Astrocyte of the hippocampus (primary cell): Measurements from ENCODE around the gene RPL12.
A peak's percentile ranks its signal among the peaks of the same experiment; 100 is the strongest.

ENCODE experiments used
- DNase-seq: peaks from one replicate; pipeline ENCODE4 v3.0.0; 2011; ENCODE audit warnings: low read depth, low spot score

RPL12 gene

DNA sequence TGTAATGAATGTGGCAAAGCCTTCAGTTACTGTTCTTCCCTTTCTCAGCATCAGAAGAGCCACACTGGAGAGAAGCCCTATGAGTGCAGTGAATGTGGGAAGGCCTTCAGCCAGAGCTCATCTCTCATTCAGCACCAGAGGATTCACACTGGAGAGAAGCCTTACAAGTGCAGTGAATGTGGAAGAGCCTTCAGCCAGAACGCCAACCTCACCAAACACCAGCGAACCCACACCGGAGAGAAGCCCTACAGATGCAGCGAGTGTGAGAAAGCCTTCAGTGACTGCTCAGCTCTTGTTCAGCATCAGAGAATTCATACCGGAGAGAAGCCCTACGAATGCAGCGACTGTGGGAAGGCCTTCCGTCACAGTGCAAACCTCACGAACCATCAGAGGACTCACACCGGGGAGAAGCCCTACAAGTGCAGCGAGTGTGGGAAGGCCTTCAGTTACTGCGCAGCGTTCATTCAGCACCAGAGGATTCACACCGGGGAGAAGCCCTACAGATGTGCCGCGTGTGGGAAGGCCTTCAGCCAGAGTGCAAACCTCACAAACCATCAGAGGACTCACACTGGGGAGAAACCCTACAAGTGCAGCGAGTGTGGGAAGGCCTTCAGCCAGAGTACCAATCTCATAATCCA, 6.8 kb downstream of the RPL12 start:
- DNase-seq: no peak

DNA sequence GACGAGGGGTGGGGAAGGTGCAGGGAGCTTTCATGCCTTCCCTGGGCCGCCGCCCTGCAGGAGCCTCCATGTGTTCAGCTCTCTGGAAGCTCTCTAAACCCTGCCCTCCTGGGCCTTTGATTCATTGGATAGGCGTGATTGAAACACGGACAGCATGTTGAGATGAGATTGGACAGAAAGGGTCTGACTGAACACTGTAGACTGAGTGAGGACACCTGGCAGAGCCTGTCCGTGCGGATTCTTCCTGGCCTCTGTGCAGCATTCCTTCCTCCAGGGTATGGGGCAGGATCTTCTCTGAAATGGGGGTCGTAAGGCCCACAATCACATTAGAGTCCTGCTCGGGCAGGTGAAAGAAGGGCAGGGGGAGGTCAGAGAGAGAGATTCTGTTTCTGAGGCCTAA, 12.8 kb downstream of the RPL12 start:
- no peak for DNase-seq

DNA sequence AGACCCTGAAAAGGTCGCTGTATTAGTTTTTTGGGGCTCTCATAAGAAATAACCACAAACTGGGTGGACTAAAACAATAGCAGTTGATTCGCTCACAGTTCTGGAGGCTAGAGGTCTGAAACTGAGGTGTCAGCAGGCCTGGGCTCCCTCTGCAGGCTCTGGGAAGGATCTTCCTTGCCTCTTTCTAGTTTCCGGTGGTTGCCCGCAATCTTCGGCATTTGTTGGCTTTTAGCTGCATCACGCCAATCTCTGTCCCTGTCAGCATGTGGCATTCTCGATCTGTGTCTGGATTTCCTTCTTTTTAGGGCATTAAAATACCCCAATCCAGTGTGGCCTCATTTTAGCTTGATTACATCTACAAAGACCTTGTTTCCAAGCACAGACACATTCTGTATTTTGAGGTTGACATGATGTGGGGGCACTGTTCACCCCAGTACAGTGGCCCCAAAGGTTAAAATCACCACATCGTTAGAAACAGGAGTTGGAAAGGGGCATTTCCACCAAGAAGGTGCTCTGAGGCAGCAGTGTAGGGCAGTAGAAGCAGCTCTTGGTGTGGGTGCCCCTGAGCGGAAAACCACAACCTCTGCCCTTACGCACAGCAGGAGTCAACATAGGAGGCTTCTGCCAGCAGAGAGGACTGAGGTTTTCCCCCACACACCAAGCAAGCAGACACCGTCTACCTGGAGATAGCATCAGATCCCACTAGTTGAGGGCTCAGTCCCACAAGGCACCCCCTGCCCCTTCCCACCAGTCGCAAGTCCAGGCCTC, 13.5 kb downstream of the RPL12 start:
- DNase-seq: no peak

DNA sequence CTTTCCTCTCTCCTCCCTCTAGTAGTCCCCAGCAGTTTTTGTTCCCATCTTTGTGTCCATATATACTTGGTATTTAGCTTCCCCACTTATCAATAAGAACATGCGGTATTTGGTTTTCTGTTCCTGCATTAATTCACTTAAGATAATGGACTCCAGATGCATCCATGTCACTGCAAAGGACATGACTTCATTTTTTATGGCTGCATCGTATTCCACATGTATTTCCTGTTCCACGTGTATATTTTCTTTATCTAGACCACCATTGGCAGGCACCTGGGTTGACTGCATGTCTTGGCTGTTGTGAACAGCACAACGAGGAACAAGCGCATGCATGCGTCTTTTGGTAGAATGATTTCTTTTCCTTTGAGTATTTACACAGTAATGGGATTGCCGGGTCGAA, 20.8 kb downstream of the RPL12 start:
- DNase-seq: no peak

DNA sequence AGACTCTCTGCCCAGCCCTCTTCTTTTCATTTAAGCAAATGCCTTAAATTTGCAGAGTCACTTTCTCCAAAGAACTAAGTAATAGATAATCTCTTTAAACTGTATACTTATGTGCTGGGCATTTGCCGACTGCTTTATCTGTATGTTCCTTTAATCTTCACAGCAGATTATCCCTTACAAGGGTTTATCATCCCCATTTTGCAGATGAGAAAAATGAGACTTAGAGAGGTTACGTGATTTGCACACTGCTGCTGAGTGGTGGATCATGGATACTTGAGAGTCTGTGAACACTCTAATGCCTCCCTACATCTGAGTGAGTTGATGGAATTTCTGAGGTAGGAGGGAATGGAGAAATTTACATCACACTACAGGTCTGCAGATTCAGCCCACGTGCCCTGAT, 22.9 kb downstream of the RPL12 start:
- DNase-seq: no peak

DNA sequence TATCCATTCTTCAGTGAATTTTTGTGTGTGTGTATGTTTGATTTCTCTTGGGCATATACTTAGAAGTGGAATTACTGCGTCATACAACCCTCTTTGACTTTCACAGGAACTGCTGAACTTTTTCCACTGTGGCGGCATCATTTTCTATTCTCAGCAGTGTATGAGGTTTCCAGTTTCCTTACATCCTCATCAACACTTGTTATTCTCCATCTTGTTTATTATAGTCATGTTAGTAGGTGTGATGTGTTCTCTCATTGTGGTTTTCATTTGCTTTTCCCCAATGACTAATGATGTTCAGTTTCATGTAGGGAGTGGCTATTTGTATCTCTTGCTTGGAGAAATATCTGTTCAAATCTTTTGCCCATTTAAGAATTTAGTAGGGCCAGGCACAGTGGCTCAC, 24.4 kb downstream of the RPL12 start:
- DNase-seq: no peak

DNA sequence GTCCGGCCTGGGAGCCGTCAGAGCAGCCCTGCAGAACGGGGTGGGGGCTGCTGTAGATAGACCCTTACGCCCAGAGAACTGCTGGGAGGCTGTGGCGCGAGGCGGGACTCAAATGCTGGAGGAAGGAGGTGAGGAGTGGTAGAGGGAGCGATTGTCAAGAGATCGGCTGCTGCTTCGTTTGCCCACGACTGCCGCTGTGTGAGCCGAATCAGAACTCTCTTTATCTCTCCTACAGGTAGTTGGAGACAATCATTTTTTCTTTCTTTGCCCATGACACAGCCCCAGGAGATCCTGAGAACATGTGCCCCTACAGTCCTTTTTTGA, 26.6 kb downstream of the RPL12 start:
- DNase-seq: no peak

DNA sequence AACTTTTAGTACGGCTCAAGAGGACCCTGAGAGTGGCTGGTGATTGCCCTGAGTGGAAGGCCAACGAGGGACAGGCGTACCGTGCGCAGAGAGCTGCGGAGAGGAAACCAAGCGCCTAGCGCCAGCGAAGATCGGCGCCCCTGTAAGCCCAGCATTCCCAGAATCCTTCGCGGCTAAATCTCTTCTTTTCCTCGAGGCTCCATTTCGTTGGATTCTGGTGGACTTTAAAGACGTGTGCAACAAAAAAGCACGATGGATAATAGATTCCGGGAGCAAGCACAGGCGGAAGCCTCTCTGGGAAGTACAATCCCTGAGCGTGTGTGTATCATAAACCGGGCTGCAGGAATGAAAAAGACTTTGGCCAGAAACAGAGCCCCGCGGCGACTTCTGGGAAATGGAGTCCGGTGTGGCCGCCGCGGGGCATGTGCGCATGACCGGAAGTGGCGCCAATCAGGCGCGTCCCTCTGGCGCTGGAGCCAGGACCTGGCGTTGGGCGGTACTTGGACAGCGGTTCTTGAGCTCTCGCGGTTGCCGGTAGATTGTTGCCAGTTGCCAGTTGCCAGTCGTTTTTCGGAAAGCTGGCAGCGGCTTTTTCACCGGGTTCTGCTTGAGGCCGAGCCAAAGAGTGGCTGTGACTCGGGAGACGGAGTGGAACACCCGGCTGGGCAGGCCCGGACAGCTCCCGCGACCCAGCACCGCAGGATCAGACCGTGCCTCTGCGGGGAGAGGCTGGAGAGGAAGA, 27.1 kb downstream of the RPL12 start, which contains the start of gene ZNF79:
Gene ZNF79 (plus strand): TSS at position 449 of the 742 bp plus-strand sequence. CDS start 406 bp downstream, outside the sequence.
- DNase-seq: peak; percentile 98

DNA sequence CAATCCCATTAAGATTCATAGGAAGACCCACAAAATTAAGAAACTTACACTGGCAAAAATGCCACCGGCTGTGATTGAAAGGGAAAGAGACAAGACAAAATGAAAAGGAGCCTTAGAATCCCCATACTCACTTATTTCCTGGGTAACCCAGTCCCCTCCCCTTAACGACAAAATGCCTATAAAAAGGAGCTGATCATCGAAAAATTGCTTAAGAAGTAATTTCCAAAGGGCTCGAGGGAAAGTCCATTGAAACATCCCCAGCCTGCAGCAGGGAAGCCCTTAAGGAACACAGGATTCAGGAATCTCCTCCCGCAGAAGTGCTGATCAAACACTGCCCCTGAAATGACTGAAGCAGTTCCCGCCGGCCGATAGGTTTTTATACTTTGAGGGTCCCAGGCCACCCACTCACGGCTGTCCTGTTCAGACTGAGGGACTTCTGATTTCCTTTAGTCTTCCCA, 27.7 kb downstream of the RPL12 start:
- DNase-seq: no peak

DNA sequence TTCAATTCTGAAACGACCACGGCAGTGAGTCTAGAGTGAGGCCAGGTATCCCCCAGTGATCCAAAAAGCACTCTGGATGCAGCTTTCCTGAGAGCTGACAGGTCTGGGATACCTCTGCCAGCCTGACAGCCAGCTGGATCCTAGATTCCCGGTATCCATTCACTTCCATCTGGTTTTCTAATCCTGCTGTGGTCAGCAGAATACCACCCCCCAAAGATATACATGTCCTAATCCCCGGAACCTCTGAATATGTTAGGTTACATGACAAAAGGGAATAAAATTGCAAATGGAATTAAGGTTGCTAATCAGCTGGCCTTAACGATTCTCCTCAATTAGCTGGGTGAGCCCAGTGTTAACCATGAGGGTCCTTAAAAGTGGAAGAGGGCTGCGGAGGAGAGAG, 28.4 kb downstream of the RPL12 start:
- no peak for DNase-seq

DNA sequence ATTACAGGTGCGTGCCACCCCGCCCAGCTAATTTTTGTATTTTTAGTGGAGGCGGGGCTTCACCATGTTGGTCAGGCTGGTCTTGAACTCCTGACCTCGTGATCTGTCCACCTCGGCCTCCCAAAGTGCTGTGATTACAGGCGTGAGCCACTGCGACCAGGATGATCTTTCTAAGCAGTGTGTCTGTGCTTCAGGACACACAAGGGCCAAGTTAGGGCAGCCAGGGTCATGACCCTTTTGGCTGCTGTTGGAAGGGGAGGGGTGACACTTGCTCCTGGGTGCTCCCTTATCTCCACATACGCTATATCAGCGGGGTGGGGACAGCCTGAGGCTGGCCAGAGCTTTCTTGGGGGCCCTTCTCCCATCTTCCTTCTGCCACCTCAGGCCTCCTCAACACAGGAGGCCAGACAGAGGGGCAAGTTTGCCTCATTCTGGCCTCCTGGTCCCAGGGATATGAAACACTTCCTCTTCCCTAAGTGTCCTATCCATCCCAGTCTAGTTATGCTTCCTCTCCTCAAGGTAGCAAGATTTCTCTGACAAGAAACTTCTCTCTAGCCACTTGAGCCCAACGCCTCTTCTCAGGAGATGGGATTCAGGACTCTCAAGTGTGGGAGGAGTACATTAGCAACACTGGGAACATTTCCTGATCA, 28.9 kb downstream of the RPL12 start:
- DNase-seq: no peak

DNA sequence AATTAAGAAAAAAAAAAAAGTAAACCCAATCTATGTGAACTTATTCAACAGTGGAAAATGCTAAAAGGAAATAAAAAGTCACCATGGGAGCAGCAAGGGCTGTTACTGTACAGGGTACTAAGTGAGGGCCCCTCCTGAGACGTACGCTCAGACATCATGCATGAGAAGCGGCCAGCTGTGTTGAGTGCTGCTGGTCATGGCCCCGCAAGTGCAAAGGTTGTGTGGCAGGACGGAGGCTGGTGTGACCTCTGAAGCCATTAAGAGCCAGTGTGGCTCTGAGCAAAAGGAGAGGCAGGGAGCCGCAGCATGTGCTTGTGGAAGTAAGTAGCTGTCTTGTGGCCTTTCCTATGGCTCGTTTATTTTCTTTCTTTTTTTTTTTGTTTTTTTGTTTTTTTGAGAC, 30.1 kb downstream of the RPL12 start:
- DNase-seq: no peak

DNA sequence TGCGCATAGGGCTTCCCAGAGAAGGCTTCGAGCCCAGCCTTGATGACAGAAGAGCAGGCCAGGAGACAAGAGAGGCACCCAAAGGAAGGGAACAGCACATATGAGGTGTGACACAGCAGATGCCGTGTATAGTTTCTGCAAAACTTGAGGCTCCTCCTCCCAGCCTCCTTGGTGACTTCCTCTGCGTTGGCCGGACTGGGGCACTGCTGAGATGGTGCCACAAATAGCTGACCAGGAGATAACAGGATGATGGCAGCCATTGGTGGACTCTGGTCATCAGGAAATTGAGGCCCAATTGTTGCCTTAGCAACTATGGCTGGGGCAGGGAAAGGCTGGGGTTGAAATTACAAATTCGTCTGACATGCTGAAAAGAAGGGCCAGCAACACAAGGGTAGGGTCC, 31.9 kb downstream of the RPL12 start:
- no peak for DNase-seq

DNA sequence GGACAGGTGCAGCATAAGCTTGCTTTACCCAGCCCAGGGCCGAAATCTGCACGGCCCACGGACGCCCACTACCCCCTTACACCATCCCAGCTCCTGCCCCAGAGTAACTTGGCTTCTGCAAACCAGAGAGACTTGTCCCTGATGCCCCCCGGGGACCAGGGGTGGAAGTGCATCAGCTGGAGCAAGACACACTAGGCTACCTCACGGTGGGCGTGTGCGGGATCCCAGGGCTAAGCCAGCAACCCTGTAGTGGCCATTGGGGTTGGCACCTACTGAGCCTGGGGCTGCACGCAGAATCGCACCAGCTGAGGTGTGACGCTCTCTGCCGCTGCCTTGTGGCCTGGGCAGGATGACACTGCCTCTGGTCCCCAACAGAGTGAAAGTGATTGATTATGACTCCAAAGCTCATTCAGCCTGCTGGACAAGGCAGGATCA, 33.2 kb downstream of the RPL12 start:
- DNase-seq: peak; percentile 13

DNA sequence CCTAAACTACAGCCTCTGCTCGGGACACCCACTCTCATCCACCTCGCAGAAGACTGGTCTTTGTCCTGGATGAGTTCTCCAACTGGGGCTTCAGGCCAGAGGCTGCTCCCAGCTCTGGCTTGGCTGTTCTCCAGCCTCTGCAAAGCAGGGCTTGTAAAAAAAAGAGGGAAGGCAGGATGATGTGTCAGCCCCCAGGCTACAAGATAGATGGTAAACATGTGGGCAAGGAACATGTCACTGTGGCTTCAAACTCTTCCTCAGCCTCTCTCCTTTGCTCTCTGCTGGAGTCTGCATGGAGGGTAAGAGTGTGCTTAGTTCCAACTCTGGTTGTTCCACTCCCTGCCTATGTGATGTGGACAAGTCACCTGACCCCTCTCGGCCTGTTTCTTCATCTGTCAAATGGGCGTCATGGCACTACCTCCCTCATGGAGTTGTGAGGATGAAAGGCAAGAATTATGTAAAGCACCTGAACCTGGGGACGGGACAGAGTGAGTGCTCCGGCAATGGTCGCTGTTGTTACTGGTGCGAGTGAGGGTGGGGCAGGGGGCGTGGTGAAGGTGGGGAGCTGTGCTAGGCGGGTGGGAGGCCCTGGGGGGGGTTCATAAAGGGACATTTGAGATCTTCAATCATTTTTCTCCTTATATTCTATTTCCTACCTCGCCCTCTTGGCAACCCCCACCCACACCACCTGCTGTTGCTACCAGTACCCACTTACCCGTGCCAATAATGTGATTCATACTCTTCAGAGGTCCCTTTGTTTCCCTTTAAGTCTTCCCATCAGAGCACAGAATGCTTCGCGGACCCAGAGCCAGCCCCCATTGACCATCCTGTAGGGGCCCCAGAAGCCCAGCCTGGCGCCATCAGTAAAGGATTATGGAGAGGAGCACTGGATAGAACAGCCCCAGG, 33.8 kb downstream of the RPL12 start:
- peak; percentile 24 for DNase-seq

DNA sequence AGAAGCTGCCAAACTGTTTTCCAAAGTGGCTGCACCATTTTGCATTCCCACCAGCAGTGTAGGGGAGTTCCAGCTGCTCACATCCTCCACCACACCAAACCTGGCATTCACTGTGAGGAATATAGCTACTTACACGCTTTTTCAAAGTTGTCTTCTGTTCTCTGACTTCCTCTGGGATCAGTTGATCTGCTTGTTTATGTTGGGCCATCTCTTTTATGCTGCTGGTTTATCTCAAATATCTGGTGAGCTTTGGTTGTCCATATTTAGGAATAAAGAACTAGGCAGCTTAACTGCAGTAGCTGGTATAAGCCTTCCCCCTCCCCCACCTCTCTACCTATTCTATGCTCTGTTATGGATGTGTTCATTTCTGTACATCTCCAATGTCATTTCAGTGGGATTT, 35.5 kb downstream of the RPL12 start:
- no peak for DNase-seq

DNA sequence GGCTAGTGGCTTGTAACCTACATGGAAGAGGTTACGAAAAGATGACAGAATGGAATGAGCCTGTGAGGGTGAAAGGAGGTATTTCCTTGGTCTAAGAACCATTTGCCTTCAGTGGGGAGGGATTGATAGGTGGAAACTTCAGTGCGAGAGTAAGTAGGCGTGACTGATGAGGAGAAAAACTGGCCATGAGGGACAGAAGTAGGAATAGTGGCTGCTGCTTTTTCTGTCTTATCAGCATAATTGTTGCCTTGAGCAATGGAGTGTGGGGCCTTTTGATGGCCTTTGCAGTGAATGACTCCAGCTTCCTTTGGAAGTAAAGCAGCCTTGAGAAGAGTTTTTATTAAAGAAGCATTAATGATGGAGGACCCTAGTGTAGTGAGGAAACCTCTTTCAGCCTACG, 36.1 kb downstream of the RPL12 start:
- DNase-seq: no peak

DNA sequence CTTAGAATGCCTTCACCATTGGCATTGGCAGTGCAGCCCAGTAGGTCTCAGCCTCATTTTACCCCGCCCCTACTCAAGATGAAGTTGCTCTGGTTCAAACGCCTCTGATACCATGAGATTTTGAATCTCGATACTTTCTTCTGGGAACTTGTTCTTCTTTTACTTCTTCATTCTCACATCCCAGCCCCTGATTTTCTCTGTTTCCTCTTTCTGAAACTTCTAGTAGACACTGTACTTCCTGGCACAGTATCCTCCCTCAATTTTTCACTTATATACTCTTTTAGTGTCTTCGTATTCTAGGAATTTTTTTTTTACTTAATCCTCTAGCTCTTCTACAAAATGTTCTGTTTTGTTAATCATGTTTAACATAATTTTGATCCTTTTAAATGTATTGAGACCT, 40.1 kb downstream of the RPL12 start:
- DNase-seq: no peak

DNA sequence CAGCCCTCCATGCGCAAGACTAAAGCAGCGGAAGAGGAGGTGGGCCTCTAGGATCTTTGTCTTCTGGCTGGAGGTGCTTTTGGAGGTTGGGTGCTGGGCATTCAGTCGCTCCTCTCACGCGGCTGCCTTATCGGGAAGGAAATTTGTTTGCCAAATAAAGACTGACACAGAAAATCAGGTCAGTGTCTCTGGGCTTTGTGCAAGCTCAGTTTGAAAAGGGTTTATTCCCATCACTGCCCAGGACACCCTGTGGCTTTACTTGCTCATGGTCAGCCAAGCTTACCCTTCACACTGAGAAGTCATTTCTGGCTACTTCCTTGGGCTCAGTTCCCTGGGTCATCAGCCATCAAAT, 43.7 kb downstream of the RPL12 start:
- no peak for DNase-seq

DNA sequence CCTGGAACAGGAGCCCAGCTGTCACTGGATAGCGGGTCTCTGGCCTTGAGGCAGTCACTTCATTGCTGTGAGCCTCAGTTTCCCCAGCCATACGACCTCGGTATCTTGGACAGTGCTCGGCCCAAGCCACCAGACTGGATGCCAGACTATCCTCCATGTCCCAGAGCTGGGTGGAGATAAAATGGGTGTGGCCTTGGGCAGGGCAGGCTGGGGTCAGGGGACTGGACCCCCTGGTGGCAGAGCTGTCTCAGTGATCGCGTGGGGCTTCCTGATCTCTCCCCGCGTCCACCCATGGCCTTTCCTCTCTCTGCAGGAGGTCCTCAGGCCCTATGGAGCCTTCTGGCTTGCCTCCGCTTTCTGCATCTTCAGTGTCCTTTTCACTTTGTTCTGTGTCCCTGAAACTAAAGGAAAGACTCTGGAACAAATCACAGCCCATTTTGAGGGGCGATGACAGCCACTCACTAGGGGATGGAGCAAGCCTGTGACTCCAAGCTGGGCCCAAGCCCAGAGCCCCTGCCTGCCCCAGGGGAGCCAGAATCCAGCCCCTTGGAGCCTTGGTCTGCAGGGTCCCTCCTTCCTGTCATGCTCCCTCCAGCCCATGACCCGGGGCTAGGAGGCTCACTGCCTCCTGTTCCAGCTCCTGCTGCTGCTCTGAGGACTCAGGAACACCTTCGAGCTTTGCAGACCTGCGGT, 44.3 kb downstream of the RPL12 start:
- DNase-seq: no peak
